Measurements from ENCODE around the gene CISTR. TPM values are rescaled to one million over a fixed set of nuclear protein-coding genes. Genes with fewer than 3 reads are reported as not detected.
A peak's percentile ranks its signal among the peaks of the same experiment; 100 is the strongest.

The CISTR gene
- total RNA-seq, 4 donors from 2014 or later: not detected

- no peak for DNase-seq
- no peak overlapping the region for H3K27ac ChIP-seq
- H3K4me3 ChIP-seq: no peak overlapping the region
- no peak for ATAC-seq
- TF ChIP-seq POLR2A (IDR thresholded peaks at IDR 0.05) (no peak), CTCF (IDR thresholded peaks at IDR 0.05 in 4 of 5, conservative IDR thresholded peaks at IDR 0.05 in 1 of 5) (no peak)
- no peaks in the 10 kb centered on the region for H3K36me3 ChIP-seq
- H3K27me3 ChIP-seq: peaks cover 25 to 44% (median 27%) of the 10 kb centered on the region in 3 donors
- peaks cover 0 to 5% of the 10 kb centered on the region in 2 donors for H3K4me1 ChIP-seq
- in situ Hi-C loops (cut with MboI; ENCODE audit: low sequenced_read_pairs in 4 of 4) (loop anchor here (5.0 kb wide), 1 partner anchor 43 kb away; no protein-coding TSS in a partner anchor), intact Hi-C loops (cut with DNase I; ENCODE audit: low total_unique reads) (no loop called here)
- no peaks in the 10 kb centered on the region for H3K9me3 ChIP-seq
These were observed 52.1 kb downstream of the CISTR start for GRCh38 chr12:53699678-53700025.

GRCh38 chr12:53698948-53699677, 52.7 kb downstream of the CISTR start:
- Histone ChIP-seq H3K9me3 (no peaks in the 10 kb centered on the region), H3K27me3 (peaks cover 29 to 44% (median 32%) of the 10 kb centered on the region in 3 donors)

GRCh38 chr12:53696655-53697331, 55.0 kb downstream of the CISTR start:
- ATAC-seq (no peak), DNase-seq (no peak)
- H3K4me3 ChIP-seq: peak overlapping the region in 3 of 4 donors; percentile 5 to 32 (median 28)
- peaks cover 32 to 42% (median 35%) of the 10 kb centered on the region in 3 donors for H3K27me3 ChIP-seq
- H3K9me3 ChIP-seq: no peaks in the 10 kb centered on the region
- no peak for TF ChIP-seq CTCF (IDR thresholded peaks at IDR 0.05 in 4 of 5, conservative IDR thresholded peaks at IDR 0.05 in 1 of 5)
- TF ChIP-seq POLR2A (IDR thresholded peaks at IDR 0.05): no peak
- in situ Hi-C loops (cut with MboI; ENCODE audit: low sequenced_read_pairs in 4 of 4) (no loop called here), intact Hi-C loops (cut with DNase I; ENCODE audit: low total_unique reads) (no loop called here)
- H3K27ac ChIP-seq: no peak overlapping the region
- peaks cover 0 to 5% of the 10 kb centered on the region in 2 donors for H3K4me1 ChIP-seq
- no peaks in the 10 kb centered on the region for H3K36me3 ChIP-seq

More at GRCh38 chr12:53698948-53699677, 52.7 kb downstream of the CISTR start:
- Histone ChIP-seq H3K4me3 (no peak overlapping the region), H3K36me3 (no peaks in the 10 kb centered on the region), H3K27ac (no peak overlapping the region), H3K4me1 (peaks cover 0 to 5% of the 10 kb centered on the region in 2 donors)
- TF ChIP-seq CTCF (IDR thresholded peaks at IDR 0.05 in 4 of 5, conservative IDR thresholded peaks at IDR 0.05 in 1 of 5): no peak
- TF ChIP-seq POLR2A (IDR thresholded peaks at IDR 0.05): no peak
- intact Hi-C loops (cut with DNase I; ENCODE audit: low total_unique reads): no loop called here
- DNase-seq (no peak), ATAC-seq (no peak)
- in situ Hi-C loops (cut with MboI; ENCODE audit: low sequenced_read_pairs in 4 of 4): no loop called here

Other genes starting within 250 kb of the CISTR start
- gene NPFF, start 244.5 kb downstream of the CISTR start, total RNA-seq: not detected
- 10 to 100 TPM; 21.9 to 47.9 (median 26.3) TPM for gene ATF7, start 125.6 kb downstream of the CISTR start, total RNA-seq
- gene ATP5MC2, start 75.9 kb downstream of the CISTR start, total RNA-seq: 100 to 1,000 TPM; 428 to 714 (median 580) TPM
- gene CALCOCO1, start 24.5 kb downstream of the CISTR start, total RNA-seq: 100 to 1,000 TPM; 158 to 385 (median 239) TPM
- under 1 TPM in 2 of 4 donors, not detected in 2; 0.10 to 0.33 TPM for gene HOXC13, start 186.9 kb upstream of the CISTR start, total RNA-seq
- gene HOXC12, start 202.9 kb upstream of the CISTR start, total RNA-seq: not detected
- gene HOXC11, start 221.1 kb upstream of the CISTR start, total RNA-seq: 1 to 10 TPM in 1 of 4 donors, under 1 TPM in 3; 0.24 to 1.1 (median 0.44) TPM
- gene HOTAIR, start 223.0 kb upstream of the CISTR start, total RNA-seq: under 1 TPM in 3 of 4 donors, not detected in 1; 0.35 to 0.83 (median 0.56) TPM
- 10 to 100 TPM; 23.9 to 48.3 (median 40.3) TPM for gene HOXC10, start 233.2 kb upstream of the CISTR start, total RNA-seq
- gene HOXC9, start 248.2 kb upstream of the CISTR start, total RNA-seq: 10 to 100 TPM; 13.6 to 37.7 (median 26.3) TPM